ENCODE measurements around the gene TSPAN18. TPM values are rescaled to one million over a fixed set of nuclear protein-coding genes. Genes with fewer than 3 reads are reported as not detected.

The TSPAN18 gene
- total RNA-seq, 2 experiments from 2014 or later: not detected

DNA sequence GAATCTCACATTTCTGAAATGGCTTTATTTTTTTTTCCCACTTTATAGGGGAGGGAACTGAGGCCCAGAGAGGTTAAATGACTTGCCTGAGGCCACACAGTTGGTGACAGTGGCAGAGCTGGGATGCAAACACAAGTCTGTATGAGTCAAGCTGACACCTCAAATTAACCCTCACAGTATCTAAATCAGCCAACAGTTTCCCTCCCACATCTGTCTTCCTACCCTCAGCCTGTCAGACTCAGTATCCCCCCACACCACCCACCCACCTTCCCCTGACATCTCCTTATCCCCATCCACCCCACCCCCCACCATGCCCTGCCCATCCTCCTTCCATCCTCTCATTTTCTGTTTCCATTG, 128.7 kb downstream of the TSPAN18 start:
- BruUV-seq (replicated peaks): no TSS peak

DNA sequence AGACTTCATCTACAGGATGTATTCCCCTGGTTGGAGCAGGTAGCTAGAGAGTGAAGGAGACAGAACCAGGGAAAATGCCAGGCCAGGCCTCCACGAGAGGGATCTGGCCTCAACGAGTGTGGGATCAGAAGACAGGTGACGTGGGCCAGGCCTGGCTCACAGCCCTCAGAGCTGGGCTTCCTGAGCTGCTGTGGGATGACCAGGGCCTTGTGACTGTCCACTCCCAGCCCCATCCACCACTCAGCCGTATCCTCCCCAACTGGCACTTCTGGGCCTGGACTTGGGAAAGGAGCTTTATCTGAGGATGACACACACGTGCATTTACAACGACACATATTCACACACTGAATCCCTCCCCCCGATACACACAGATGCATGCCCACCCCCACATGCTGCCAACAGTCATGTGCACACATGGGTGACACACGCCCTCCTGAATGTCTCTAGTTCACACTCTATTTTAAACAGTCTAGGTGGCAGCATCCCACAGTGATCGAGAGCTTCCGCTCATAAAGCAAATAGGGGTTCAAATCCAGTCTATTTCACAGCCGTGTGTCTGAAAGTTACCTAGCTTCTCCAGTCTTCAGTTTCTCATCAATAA, 130.8 kb downstream of the TSPAN18 start:
- no peak overlapping the region for H3K27ac ChIP-seq (ENCODE audit: low read depth, low read length, poor library complexity, severe bottlenecking)
- no TSS peak for BruUV-seq (replicated peaks)
- H4K20me1 ChIP-seq (ENCODE audit: insufficient read depth, low read length): no peaks in the 10 kb centered on the region; the same call in 1 of the 2 replicates
- no peaks in the 10 kb centered on the region for H3K36me3 ChIP-seq (ENCODE audit: insufficient read depth, low read length)
- TF ChIP-seq EZH2phosphoT487 (IDR thresholded peaks at IDR 0.05; ENCODE audit: borderline replicate concordance, low read depth, low read length): no peak
- TF ChIP-seq, protein P1, sequence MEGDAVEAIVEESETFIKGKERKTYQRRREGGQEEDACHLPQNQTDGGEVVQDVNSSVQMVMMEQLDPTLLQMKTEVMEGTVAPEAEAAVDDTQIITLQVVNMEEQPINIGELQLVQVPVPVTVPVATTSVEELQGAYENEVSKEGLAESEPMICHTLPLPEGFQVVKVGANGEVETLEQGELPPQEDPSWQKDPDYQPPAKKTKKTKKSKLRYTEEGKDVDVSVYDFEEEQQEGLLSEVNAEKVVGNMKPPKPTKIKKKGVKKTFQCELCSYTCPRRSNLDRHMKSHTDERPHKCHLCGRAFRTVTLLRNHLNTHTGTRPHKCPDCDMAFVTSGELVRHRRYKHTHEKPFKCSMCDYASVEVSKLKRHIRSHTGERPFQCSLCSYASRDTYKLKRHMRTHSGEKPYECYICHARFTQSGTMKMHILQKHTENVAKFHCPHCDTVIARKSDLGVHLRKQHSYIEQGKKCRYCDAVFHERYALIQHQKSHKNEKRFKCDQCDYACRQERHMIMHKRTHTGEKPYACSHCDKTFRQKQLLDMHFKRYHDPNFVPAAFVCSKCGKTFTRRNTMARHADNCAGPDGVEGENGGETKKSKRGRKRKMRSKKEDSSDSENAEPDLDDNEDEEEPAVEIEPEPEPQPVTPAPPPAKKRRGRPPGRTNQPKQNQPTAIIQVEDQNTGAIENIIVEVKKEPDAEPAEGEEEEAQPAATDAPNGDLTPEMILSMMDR (conservative IDR thresholded peaks at IDR 0.05; ENCODE audit: low read length): no peak
- H3K79me2 ChIP-seq (ENCODE audit: insufficient read depth, low read depth, low read length): no peaks in the 10 kb centered on the region
- no peaks in the 10 kb centered on the region for H3K4me1 ChIP-seq (ENCODE audit: insufficient read depth, low read length, poor library complexity, severe bottlenecking)
- CTCF ChIA-PET (ENCODE audit: unreplicated experiment): no interaction called here
- H2AFZ ChIP-seq (ENCODE audit: low read length): no peak overlapping the region
- intact Hi-C loops (cut with micrococcal nuclease; ENCODE audit: unreplicated experiment): no loop called here
- POLR2A ChIA-PET: interaction anchor here (0.6 to 0.7 kb wide), 2 partner anchors 9 to 22 kb away, joined by 3 read pairs; no protein-coding TSS in a partner anchor
- DNase-seq (ENCODE audit: low spot score): no peak
- H3K9me2 ChIP-seq (ENCODE audit: insufficient read depth, low read length): no peaks in the 10 kb centered on the region
- no peak overlapping the region for H3K4me2 ChIP-seq (ENCODE audit: low read length)
- H3K4me3 ChIP-seq (ENCODE audit: low read depth, low read length, poor library complexity, severe bottlenecking): no peak overlapping the region
- H3K9me3 ChIP-seq (ENCODE audit: low read length): no peaks in the 10 kb centered on the region

More for the DNA sequence above, 128.7 kb downstream of the TSPAN18 start:
- Histone ChIP-seq H3K9me2 (ENCODE audit: insufficient read depth, low read length) (no peaks in the 10 kb centered on the region), H2AFZ (ENCODE audit: low read length) (no peak overlapping the region), H3K4me2 (ENCODE audit: low read length) (no peak overlapping the region), H3K27ac (ENCODE audit: low read depth, low read length, poor library complexity, severe bottlenecking) (no peak overlapping the region), H3K36me3 (ENCODE audit: insufficient read depth, low read length) (no peaks in the 10 kb centered on the region), H3K79me2 (ENCODE audit: insufficient read depth, low read depth, low read length) (no peaks in the 10 kb centered on the region), H3K4me3 (ENCODE audit: low read depth, low read length, poor library complexity, severe bottlenecking) (no peak overlapping the region), H3K4me1 (ENCODE audit: insufficient read depth, low read length, poor library complexity, severe bottlenecking) (no peaks in the 10 kb centered on the region), H4K20me1 (ENCODE audit: insufficient read depth, low read length) (no peaks in the 10 kb centered on the region; the same call in 1 of the 2 replicates), H3K9me3 (ENCODE audit: low read length) (no peaks in the 10 kb centered on the region)
- intact Hi-C loops (cut with micrococcal nuclease; ENCODE audit: unreplicated experiment): no loop called here
- ChIA-PET POLR2A (no interaction called here), CTCF (ENCODE audit: unreplicated experiment) (no interaction called here)
- no peak for DNase-seq (ENCODE audit: low spot score)
- no peak for TF ChIP-seq EZH2phosphoT487 (IDR thresholded peaks at IDR 0.05; ENCODE audit: borderline replicate concordance, low read depth, low read length)

DNA sequence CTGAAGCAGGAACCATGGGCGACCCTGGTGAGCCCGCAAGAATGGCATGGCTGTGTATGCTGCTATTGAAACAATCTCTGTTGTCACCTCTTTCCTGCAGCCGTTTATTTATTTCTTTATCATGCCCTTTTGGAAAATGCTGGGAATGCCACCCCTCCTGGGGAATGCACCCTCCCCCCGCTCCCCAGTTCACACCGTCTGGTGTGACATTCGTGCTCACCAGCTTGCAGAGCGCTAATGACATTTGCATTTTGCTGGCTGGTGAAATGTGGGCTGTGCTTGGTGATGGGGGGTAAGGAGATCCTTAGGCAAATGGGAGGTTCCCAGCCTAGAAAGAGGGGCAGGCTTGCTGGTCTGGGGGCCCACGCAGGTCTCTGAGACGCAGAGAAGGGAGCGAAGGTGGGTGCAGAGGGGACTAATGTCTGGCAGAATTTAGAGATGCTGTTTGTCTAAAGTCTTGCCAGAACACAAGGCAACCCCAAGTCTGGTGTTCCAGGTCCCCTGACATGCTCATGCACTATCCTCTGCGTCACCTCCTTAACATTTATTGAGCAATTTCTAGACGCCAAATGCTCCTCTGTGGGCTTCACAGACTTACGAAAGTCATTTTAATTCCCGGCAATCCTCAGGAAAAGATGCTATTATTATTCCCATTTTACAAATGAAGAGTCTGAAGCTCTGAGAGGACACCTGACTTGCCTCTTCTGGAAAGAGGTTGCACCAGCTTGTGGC, 132.2 kb downstream of the TSPAN18 start:
- H3K9me2 ChIP-seq (ENCODE audit: insufficient read depth, low read length): no peaks in the 10 kb centered on the region
- no peaks in the 10 kb centered on the region for H3K9me3 ChIP-seq (ENCODE audit: low read length)
- TF ChIP-seq, protein P1 (conservative IDR thresholded peaks at IDR 0.05; ENCODE audit: low read length): no peak
- no peak for TF ChIP-seq EZH2phosphoT487 (IDR thresholded peaks at IDR 0.05; ENCODE audit: borderline replicate concordance, low read depth, low read length)
- H4K20me1 ChIP-seq (ENCODE audit: insufficient read depth, low read length): no peaks in the 10 kb centered on the region
- intact Hi-C loops (cut with micrococcal nuclease; ENCODE audit: unreplicated experiment): no loop called here
- no TSS peak for BruUV-seq (replicated peaks)
- ChIA-PET POLR2A (no interaction called here), CTCF (ENCODE audit: unreplicated experiment) (no interaction called here)
- no peak overlapping the region for H3K4me3 ChIP-seq (ENCODE audit: low read depth, low read length, poor library complexity, severe bottlenecking)
- no peaks in the 10 kb centered on the region for H3K79me2 ChIP-seq (ENCODE audit: insufficient read depth, low read depth, low read length)
- DNase-seq (ENCODE audit: low spot score): no peak
- H3K4me2 ChIP-seq (ENCODE audit: low read length): no peak overlapping the region
- H3K27ac ChIP-seq (ENCODE audit: low read depth, low read length, poor library complexity, severe bottlenecking): no peak overlapping the region
- no peak overlapping the region for H2AFZ ChIP-seq (ENCODE audit: low read length)
- no peaks in the 10 kb centered on the region for H3K36me3 ChIP-seq (ENCODE audit: insufficient read depth, low read length)
- no peaks in the 10 kb centered on the region for H3K4me1 ChIP-seq (ENCODE audit: insufficient read depth, low read length, poor library complexity, severe bottlenecking)
